Forelimb muscle (tissue), 1 donor: ENCODE results near the gene RAPGEF1. TPM values are rescaled to one million over a fixed set of nuclear protein-coding genes. Genes with fewer than 3 reads are reported as not detected.
"Not testable (repeated sequence)": the region's sequence is repeated elsewhere in the genome, so short reads cannot be mapped to it uniquely, and the experiment has no call there.

Experiments used
- DNase-seq: peaks from one replicate; pipeline ENCODE4 v3.0.0-alpha.2; 2013; ENCODE audit warnings: low read depth
- polyA plus RNA-seq: library from polyadenylated mRNA; unstranded; fragments of 120-200 nt; gene quantifications from one replicate; pipeline ENCODE4 v1.2.1, GENCODE V29; 2013; ENCODE audit not compliant: insufficient read length

Gene RAPGEF1
- polyA plus RNA-seq = 90.5 TPM

DNA sequence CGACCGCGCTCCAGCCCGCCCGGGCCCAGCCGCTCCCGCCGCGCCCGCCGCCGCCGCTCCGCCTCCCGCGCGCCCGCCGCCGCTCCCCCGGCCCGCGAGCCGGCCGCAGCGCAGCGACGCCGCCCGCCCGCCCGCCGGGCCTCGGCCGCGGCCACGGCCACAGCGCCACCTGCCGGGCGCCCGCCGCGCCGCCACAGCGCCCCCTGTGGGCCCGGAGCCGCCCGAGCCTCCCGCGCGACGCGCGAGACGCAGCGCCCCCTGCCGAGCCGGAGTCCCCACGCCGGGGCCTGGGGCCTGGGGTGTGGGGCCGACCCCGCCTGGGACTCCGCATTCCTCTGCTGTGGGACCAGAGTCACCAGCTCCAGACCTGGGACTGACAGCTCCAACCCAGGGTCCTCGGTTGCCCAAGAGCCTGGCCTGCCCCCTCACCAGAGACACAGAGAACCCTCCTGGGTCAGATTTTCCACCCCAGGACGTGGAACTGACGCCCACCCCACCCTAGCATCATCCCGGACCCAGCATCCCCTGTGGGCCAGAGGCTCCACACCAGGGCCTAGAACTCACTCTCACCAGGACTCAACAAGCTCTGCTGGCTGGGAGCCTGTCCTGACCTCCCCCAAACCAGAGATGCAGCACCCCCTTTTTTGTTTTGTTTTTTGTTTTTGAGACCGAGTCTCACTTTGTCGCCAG lies at the start of gene RAPGEF1:
RAPGEF1 (minus strand) TSS at position 118 of the 690 bp plus-strand sequence. CDS start 246 bp downstream, outside the sequence.
- no peak for DNase-seq

GRCh38 chr9:131788851-131789250 lies 49.0 kb upstream of the RAPGEF1 start:
- no peak for DNase-seq

- no peak for DNase-seq
Measured at GRCh38 chr9:131787838-131788237, 48.0 kb upstream of the RAPGEF1 start.

DNA sequence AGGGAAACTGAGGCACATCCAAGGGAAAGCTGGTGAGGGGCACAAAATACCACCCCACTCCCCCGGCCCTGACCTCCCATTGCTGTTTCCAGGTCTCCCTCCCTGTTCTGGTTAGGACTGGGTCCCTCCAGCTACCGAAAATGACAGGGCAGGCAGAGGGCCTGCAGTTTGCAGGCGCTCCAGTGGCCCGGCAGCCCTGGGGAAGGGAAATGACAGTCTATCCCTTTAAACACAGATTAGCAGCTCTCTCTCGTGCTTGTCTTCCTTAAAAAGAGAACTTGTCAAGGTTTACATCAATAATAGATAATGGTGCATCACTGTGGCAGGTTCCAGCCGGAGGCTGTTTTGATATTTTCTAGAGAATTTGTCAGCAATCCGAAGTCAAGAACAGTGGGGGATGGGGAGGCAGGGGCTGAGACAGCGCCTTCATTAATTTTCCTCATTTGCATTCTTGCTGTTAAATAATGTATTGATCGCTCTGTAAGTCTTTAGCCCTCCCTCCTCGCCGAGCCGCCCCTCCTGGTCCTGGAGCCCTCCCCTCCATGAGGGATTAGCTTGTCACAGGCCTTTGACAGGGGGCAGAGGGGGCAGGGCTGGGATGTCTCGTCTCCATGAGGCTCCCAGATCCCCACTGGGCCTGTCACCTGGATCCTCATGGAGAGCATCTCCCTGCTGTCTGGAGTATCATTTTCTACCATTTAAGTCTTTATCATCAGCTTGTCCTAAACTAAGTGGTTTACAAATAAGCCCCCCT lies 45.0 kb upstream of the RAPGEF1 start:
- no peak for DNase-seq

DNA sequence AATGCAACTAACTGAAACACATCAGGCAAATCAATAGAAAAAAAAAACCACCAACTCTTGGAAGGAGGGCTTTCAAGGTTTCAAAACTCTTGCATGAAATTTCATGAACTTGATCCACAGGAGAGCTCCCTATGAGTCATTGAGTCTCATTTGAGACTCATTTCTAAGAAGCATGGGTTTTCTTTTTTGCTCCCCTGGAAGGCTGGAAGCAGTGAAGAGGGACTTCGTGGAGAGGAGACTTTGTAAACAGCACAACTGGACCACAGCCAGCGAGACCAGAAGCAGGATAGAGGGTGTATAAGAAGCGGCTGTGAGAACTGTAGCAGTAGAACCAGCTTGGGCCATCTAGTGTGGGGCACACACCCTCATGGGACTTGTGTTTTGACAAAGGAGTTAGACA lies 41.2 kb upstream of the RAPGEF1 start:
- no peak for DNase-seq

GRCh38 chr9:131776473-131776872 lies 36.6 kb upstream of the RAPGEF1 start:
- peak; percentile 6 for DNase-seq

- no peak for DNase-seq
Measured at GRCh38 chr9:131776036-131776435, 36.2 kb upstream of the RAPGEF1 start.

DNA sequence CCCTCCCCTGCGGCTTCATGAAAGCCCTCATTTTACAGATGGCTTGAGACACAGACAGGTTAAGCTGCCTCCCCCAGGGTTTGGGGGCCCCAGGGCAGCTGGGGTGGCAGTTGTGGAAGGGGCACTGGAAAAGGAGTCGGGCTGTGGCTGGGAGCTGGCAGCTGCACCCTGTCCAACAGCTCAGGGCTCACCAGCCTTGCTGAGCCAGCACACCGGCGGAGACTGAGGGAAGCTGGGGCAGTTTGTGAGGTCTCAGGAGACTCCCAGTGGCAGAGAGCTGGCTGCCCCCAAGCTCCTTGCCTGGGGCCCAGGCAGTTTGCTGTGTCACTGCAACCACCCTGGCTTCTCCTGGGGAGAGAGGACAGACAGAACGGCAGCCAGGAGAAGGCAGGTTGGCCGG lies 34.8 kb upstream of the RAPGEF1 start:
- no peak for DNase-seq

- peak; percentile 45 for DNase-seq
Measured at GRCh38 chr9:131773911-131774379, 34.1 kb upstream of the RAPGEF1 start.

DNA sequence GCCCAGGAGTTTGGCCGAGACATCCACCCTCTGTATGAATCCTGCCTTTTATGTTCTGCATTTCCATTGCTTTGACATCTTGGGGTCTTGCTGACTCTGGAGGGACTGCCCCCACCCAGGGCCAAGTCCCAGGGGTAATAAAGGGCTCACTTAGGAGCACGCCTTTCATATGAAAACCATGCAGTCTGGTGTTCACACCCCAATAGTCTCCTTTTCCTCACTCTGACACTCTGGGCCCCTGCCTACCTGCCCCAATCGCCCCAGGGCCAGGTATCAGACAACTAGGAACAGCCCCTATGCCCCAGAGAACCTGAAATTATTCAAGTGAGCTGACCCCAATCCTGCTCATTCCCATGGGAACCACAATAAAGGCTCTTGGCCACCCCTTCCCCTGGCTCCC lies 33.1 kb upstream of the RAPGEF1 start:
- DNase-seq = no peak

GRCh38 chr9:131771646-131772045 lies 31.8 kb upstream of the RAPGEF1 start:
- no peak for DNase-seq

GRCh38 chr9:131769361-131769760 lies 29.5 kb upstream of the RAPGEF1 start:
- no peak for DNase-seq

DNA sequence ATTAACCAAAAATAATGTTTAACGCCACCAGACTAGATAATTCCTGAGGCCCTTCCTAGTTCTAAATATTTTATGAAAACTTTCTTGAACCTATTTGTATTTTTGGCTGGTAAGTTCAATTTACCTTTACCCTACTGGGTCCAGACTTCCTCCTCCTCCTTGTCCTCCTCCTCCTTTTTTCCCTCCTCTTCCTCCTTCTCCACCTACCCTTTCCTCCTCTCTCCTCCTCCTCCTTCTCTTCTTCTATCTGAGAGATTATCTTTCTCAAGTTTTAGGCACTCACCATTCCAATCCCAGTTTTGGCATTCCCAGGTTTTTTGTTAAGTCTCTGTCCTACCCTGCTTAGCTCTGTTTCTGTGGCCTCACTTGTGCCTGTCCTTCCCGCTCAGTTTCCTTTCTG lies 24.7 kb upstream of the RAPGEF1 start:
- no peak for DNase-seq

DNA sequence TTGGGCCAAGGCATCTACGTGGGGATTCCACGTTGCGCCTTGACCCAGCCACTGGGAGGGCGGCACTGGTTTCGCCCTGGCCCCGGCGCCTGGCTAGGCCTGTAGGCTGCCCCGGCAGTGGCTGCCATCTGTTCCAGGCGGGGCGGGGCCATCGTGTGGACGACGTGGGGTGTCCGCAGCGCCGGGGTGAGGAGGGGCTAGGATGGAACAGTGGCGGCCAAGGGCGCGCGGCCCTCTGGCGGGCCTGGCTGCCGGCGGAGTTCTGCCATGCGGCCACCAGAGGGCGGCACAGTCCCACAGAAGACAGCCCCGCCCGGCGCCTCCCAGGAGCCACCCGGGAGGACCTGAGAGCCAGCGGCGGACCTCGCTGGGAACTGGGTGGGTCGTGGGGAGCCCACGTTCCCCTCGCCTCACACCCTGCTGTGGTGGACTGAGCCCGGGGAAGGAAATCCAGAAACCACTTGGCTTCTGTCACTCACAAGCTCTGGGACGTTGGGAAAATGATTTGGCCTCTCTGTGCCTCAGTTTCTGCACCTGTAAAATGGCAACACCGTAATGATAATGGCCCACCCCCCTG lies 22.6 kb upstream of the RAPGEF1 start:
- DNase-seq = no peak

DNA sequence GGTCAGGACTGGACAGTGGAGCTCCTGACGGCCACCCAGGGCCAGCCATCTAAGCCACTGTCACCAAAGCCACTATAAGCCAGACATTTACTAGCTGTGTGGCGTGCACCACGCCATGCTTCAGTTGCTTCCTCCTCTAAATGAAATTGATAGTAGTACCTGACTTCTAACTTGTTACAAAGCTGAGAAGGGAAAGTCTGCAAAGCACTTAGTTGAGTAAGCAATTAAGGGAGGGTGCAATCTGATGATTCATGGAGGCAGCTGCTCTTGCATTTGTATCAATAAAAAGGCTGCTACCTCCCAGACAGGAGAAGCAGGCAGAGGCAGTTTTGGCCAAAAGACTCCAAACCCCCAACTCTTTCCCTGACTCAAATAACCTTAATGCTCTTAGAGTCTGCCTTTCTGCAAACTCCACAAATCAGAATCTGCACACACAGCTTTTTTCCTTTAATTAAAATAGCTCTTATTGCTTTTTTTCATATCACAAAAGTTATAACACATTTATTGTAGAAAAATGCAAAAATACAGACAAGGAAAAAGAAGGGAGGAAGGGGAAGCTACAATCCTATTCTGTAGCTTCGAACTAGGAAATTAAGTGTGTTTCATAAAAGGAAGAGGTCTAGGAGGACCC lies 19.3 kb upstream of the RAPGEF1 start:
- DNase-seq = no peak

DNA sequence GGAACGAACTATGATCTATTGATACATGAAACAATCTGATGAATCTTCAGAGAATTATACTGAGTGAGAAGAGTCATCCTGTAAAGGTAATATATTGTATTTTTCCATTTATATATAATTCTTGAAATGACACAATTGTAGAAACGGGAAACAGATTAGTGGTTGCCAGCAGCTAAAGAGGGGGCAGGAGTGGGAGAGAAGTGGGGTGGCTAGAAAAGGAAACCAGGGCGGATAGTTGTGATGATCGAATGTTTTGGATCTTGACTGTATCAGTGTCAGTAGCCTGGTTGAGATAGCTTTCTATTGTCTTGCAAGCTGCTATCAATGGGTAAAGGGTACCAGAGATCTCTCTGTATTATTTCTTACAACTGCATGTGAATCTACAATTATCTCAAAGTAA lies 17.7 kb upstream of the RAPGEF1 start:
- DNase-seq = no peak

DNA sequence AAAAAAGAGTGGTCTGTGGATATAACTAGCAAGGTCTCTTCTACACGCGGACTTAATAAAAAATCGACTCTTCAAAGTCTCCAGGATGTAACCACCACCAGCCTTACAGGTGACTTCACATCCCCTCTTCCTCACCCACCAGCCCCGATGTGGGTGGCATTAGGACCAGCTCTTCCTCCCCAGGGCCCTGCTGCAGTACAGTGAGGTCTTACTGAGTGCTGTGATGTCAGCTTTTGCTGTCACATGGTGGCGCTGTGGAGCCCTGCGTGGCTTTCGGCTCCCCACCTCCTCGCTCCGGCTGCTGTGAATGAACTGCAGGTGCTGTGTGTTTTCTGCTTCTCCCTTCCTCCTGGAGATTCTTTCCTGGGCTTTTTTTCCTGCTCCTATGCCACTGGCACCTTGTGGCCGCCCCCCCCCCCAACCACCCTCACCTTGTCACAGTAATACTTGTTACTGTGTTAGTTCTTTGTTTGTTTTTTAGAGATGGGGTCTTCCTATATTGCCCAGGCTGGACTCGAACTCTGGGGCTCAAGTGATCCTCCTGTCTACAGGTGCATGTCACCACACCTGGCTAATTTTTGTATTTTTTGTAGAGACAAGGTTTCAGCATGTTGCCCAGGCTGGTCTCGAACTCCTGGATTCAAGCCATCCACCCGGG lies 15.8 kb upstream of the RAPGEF1 start:
- no peak for DNase-seq

- no peak for DNase-seq
Measured at GRCh38 chr9:131754846-131755245, 15.0 kb upstream of the RAPGEF1 start.

GRCh38 chr9:131753751-131754150 lies 13.9 kb upstream of the RAPGEF1 start:
- DNase-seq = not testable (repeated sequence)

GRCh38 chr9:131752231-131752884 lies 12.5 kb upstream of the RAPGEF1 start:
- DNase-seq = no peak

DNA sequence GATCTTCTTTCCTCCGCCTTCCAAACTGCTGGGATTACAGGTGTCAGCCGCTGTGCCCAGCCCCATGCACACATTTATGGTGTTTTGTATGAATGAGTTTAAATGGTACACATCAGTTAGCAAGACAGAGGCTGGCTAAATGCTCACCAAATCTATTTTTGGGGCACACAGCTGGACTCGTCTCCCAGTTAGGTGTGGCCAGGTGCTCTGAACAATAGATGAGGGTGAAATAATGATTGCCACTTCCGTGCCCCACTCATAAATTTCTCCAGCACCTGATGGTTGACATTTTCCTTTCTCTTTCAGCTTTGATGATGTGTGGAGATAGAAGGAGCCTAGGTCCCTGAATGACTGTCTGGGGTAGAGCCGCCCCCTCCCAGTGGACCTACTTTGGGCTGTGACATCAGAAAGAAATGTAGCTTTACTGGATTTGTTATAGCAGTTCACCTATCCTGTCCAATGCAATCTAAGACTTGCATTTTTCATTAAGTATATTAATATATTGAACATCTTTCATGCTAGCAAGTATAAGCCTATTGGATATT lies 8.6 kb upstream of the RAPGEF1 start:
- no peak for DNase-seq
